ENCODE results near the gene ERAL1.

- TF ChIP-seq CTCF (IDR thresholded peaks at IDR 0.05), result no peak
- TF ChIP-seq EZH2 (IDR thresholded peaks at IDR 0.05; ENCODE audit: borderline replicate concordance, insufficient read depth, low read depth, low read length, poor library complexity, severe bottlenecking), result no peak
These were observed 15.6 kb upstream of the ERAL1 start for GRCh38 chr17:28839221-28839620.
